Activated T-helper 1 cell treated with anti-CD3 and anti-CD28 coated beads, Interleukin-12 subunit alpha, Interleukin-12 subunit beta, Interleukin-2, Interleukin-4 antibody, amounts not matched to agents 30 ng/mL and 10 ng/mL and 1 ng/mL, durations not matched to agents 14 hours and 24 hours and 36 hours (primary cell): ENCODE measurements around the gene USPL1. TPM values are rescaled to one million over a fixed set of nuclear protein-coding genes. Genes with fewer than 3 reads are reported as not detected.

Experiments
- DNase-seq: peaks from one replicate; pipeline ENCODE4 v3.0.0; 2021; ENCODE audit warnings: low spot score
- H3K27ac Mint-ChIP-seq: one replicate; pipeline ENCODE4 v1.8.0; 2021; ENCODE audit warnings: mild to moderate bottlenecking, mixed read lengths
- H3K27me3 Mint-ChIP-seq: one replicate; pipeline ENCODE4 v1.8.0; 2022; ENCODE audit warnings: mild to moderate bottlenecking, moderate library complexity, mixed read lengths; ENCODE audit not compliant: insufficient read depth
- H3K36me3 Mint-ChIP-seq: one replicate; pipeline ENCODE4 v1.8.0; 2021; ENCODE audit warnings: low read depth, mixed read lengths
- H3K4me1 Mint-ChIP-seq: one replicate; pipeline ENCODE4 v1.8.0; 2021; ENCODE audit warnings: low read depth, mixed read lengths
- H3K4me3 Mint-ChIP-seq: one replicate; pipeline ENCODE4 v1.8.0; 2021; ENCODE audit warnings: mild to moderate bottlenecking, moderate library complexity, mixed read lengths
- H3K9me3 Mint-ChIP-seq: one replicate; pipeline ENCODE4 v1.8.0; 2021; ENCODE audit warnings: mixed read lengths
- intact Hi-C: fragments of 100-400 bp; cut with micrococcal nuclease; formaldehyde crosslinking; loops from one replicate; pipeline ENCODE4 v1.15.1; 2024
- total RNA-seq: library from RNA; stranded (reverse); gene quantifications from 2 replicates; pipeline ENCODE4 v1.2.3, GENCODE V29; 2022

Gene USPL1
- total RNA-seq, result 17.2 and 17.5 TPM in 2 replicates

DNA sequence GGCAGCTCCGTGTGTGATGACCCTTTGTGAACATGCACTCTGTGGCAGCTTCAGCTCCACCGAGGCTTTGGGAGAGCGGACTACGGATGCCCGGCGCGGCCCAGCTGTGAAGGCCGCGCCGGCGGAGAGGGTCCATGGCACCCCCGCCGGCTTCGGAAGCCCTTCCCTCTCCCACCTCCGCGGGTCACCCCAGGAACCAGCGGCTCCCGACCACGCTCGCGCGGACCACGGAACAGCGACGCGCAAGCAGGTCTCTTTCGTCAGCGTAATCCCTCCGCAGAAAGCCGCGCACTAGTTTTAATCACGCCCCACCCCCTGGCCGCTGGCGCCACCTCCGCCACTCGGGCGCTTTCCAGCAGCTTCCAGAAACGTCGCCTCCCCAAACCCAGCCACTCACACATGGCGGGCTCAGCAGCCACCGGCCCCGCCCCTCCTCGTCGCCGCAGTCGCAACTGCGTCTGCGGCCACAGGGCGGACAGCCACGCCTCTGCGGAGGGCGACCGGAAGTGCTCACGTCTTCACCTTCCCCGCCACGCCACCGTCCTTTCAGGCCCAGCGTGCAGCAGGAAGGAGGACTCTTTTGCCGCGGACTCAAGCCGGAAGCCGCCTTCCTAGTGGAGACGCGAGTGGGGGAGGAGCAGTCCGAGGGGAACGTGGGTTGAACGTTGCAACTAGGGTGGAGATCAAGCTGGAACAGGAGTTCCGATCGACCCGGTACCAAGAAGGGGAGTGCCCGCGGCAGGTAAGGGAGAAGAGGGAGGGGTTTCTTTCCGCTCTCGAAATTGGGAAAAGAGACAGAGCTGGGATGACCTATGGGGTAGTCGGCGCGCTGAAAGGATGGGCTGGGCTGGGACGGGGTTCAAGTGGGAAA lies at the start of gene USPL1:
Gene USPL1, plus strand, starts transcription at position 606 of the 871 bp plus-strand sequence. CDS start 3,221 bp downstream, outside the sequence.
- peaks cover 12% of the 10 kb centered on the region for H3K4me1 Mint-ChIP-seq
- peaks cover 13% of the 10 kb centered on the region for H3K36me3 Mint-ChIP-seq
- peak; percentile 99 for DNase-seq
- H3K4me3 Mint-ChIP-seq, result no peak within 1 kb of the TSS
- intact Hi-C loops, result loop anchor here (1.0 to 5.0 kb wide), 14 partner anchors 10 to 767 kb away; partner anchors contain the start of genes UBE2L5 and UBL3
- no peaks in the 10 kb centered on the region for H3K27me3 Mint-ChIP-seq
- no peaks in the 10 kb centered on the region for H3K9me3 Mint-ChIP-seq
- H3K27ac Mint-ChIP-seq, result no peak within 1 kb of the TSS

DNA sequence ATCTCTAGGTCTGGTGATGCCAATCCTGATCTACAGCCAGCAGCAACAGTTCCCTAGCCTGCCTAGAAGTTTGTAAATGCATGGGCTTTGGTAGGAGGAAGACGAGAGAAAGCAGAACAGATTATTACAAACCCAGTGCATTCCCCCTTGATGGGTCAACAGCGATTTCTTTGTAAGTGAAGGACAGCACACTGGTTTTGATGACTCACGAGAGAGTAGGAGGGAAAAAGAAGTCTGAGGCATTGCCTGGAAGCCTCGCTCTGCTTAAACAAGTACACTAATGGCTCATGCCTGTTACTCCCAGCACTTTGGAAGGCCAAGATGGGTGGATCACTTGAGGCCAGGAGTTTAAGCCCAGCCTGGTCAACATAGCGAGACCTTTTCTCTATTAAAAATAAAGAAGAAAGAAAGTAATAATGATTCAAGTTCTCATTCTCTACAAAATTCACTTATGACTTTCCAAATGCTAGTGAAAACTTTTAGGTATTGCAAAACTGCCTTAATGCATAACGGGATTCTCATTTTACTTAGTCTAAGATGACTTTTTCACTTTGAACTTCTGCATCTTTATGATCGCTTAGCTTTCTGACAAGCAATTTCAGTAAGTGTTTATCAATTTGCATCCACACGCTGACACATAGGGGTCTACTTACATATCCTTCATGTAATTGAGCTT lies 47.7 kb upstream of the USPL1 start:
- Mint-ChIP-seq H3K9me3 (no peaks in the 10 kb centered on the region), H3K4me3 (no peak overlapping the region), H3K27ac (no peak overlapping the region), H3K4me1 (peaks cover 37% of the 10 kb centered on the region), H3K27me3 (peaks cover 4% of the 10 kb centered on the region), H3K36me3 (no peaks in the 10 kb centered on the region)
- intact Hi-C loops, result loop anchor here (5.0 to 10.0 kb wide), 5 partner anchors 163 to 415 kb away; partner anchors contain the start of gene KATNAL1
- DNase-seq, result no peak

DNA sequence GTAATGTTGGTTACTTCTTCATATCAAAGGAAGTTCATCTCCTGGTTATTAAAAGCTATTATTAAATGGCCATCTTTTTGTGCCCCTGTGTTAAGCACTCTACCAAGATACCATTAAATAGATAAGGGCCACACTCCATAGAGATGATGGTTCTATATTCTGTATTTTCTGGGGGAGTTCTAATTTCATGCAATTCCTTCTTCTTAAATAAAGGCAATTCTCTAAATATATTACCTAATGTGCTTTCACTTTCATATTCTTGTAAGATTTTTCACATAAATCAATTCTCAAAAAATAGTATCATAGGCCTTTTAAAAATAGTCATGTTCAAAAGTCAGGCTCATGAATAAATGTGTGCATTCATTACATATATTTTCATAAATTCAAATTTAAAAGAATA lies 47.0 kb upstream of the USPL1 start:
- H3K9me3 Mint-ChIP-seq, result no peaks in the 10 kb centered on the region
- no peaks in the 10 kb centered on the region for H3K27me3 Mint-ChIP-seq
- no peak for DNase-seq
- no peak overlapping the region for H3K4me3 Mint-ChIP-seq
- no peaks in the 10 kb centered on the region for H3K36me3 Mint-ChIP-seq
- peaks cover 31% of the 10 kb centered on the region for H3K4me1 Mint-ChIP-seq
- H3K27ac Mint-ChIP-seq, result no peak overlapping the region
- intact Hi-C loops, result loop anchor here (5.0 to 10.0 kb wide), 5 partner anchors 163 to 416 kb away; partner anchors contain the start of gene KATNAL1

DNA sequence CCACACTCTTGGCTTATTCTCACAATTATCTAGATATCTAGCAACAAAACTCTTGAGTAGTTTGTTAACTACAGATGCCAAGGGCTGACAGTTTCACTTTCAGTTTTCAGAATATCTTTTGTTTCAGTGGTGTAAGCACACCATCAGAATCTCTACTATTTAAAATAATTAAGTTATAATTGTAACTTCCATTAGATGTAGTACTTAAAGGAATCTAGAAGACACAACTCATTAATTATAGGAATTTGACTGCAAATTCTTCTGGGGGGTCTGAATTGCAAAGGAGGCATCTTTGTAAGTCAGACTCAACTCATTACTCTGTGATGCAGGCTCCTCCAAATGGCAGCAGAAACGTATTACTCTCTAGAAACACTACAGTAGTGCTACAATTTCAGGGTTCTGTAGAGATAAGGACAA lies 44.9 kb upstream of the USPL1 start:
- no peak overlapping the region for H3K27ac Mint-ChIP-seq
- peak overlapping the region; percentile 59 for H3K4me3 Mint-ChIP-seq
- H3K36me3 Mint-ChIP-seq, result no peaks in the 10 kb centered on the region
- no peaks in the 10 kb centered on the region for H3K9me3 Mint-ChIP-seq
- no peak for DNase-seq
- intact Hi-C loops, result loop anchor here (1.0 to 10.0 kb wide), 8 partner anchors 44 to 418 kb away; partner anchors contain the start of genes KATNAL1 and USPL1
- peaks cover 44% of the 10 kb centered on the region for H3K4me1 Mint-ChIP-seq
- peaks cover 9% of the 10 kb centered on the region for H3K27me3 Mint-ChIP-seq

DNA sequence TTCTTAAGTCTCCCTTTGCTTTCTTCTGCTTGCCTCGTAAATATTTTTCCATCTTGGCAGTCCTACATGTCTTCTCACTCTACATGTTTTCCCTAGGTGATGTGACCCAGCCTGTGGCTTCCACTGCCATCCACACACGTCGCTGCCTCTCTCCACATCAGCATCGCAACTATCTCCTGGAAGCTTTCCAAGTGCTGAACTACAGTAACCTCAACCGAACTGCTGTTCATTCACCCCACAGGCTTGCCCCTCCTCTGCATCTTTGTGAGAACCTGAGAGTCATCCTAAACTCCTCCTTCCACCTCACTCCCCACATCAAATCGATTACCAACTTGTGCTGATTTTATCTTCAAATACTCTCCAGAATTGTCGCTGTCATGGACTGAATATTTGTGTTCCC lies 41.2 kb upstream of the USPL1 start:
- H3K4me3 Mint-ChIP-seq, result no peak overlapping the region
- intact Hi-C loops, result loop anchor here (10.0 kb wide), 3 partner anchors 202 to 422 kb away; partner anchors contain the start of gene KATNAL1
- H3K27me3 Mint-ChIP-seq, result peaks cover 18% of the 10 kb centered on the region
- no peak overlapping the region for H3K27ac Mint-ChIP-seq
- peaks cover 34% of the 10 kb centered on the region for H3K4me1 Mint-ChIP-seq
- DNase-seq, result no peak
- no peaks in the 10 kb centered on the region for H3K36me3 Mint-ChIP-seq
- H3K9me3 Mint-ChIP-seq, result no peaks in the 10 kb centered on the region

- Mint-ChIP-seq H3K4me3 (peak overlapping the region; percentile 6), H3K27ac (no peak overlapping the region), H3K4me1 (peaks cover 26% of the 10 kb centered on the region), H3K27me3 (peaks cover 21% of the 10 kb centered on the region), H3K9me3 (no peaks in the 10 kb centered on the region), H3K36me3 (no peaks in the 10 kb centered on the region)
- intact Hi-C loops, result loop anchor here (10.0 kb wide), 3 partner anchors 203 to 423 kb away; partner anchors contain the start of gene KATNAL1
- DNase-seq, result peak; percentile 11
These were observed 40.3 kb upstream of the USPL1 start for GRCh38 chr13:30577401-30577852.

- Mint-ChIP-seq H3K4me1 (peaks cover 18% of the 10 kb centered on the region), H3K27me3 (peaks cover 27% of the 10 kb centered on the region), H3K9me3 (no peaks in the 10 kb centered on the region), H3K36me3 (no peaks in the 10 kb centered on the region), H3K27ac (no peak overlapping the region), H3K4me3 (no peak overlapping the region)
- DNase-seq, result no peak
- intact Hi-C loops, result loop anchor here (2.0 kb wide), 1 partner anchor 448 kb away; no protein-coding TSS in a partner anchor
These were observed 36.7 kb upstream of the USPL1 start for GRCh38 chr13:30580852-30581502.

GRCh38 chr13:30581582-30581981 lies 36.1 kb upstream of the USPL1 start:
- H3K36me3 Mint-ChIP-seq, result no peaks in the 10 kb centered on the region

GRCh38 chr13:30584051-30584731 lies 33.5 kb upstream of the USPL1 start:
- no peaks in the 10 kb centered on the region for H3K9me3 Mint-ChIP-seq
- intact Hi-C loops, result no loop called here
- no peaks in the 10 kb centered on the region for H3K4me1 Mint-ChIP-seq
- H3K27me3 Mint-ChIP-seq, result peaks cover 25% of the 10 kb centered on the region
- DNase-seq, result no peak
- no peaks in the 10 kb centered on the region for H3K36me3 Mint-ChIP-seq
- H3K4me3 Mint-ChIP-seq, result no peak overlapping the region
- no peak overlapping the region for H3K27ac Mint-ChIP-seq

More at GRCh38 chr13:30581582-30581981, 36.1 kb upstream of the USPL1 start:
- DNase-seq, result no peak
- H3K27ac Mint-ChIP-seq, result no peak overlapping the region
- H3K9me3 Mint-ChIP-seq, result no peaks in the 10 kb centered on the region
- intact Hi-C loops, result loop anchor here (2.0 kb wide), 1 partner anchor 449 kb away; no protein-coding TSS in a partner anchor
- H3K27me3 Mint-ChIP-seq, result peaks cover 28% of the 10 kb centered on the region
- peaks cover 14% of the 10 kb centered on the region for H3K4me1 Mint-ChIP-seq
- no peak overlapping the region for H3K4me3 Mint-ChIP-seq

DNA sequence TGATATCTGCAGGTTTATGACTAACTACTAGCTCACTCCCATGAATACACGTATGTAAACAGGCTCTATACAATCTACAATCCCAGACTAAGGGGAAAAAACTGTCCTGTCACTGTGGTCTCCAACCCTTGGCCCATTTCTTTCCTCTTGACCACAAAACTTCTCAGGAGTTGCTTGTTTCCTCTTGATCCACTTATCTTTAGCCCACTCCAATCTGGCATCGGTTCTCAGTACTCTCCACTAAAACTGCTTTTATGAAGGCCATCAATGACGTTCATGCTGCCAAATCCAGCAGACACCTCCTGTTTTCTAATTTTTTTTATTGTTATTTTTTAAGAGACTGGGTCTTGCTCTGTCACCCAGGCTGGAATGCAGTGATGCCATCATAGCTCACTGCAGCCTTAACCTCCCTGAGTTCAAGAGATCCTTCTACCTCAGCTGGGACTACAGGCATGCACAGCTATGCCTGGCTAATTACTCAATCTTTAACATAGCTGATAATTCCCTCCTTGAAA lies 31.9 kb upstream of the USPL1 start:
- no peak overlapping the region for H3K27ac Mint-ChIP-seq

DNA sequence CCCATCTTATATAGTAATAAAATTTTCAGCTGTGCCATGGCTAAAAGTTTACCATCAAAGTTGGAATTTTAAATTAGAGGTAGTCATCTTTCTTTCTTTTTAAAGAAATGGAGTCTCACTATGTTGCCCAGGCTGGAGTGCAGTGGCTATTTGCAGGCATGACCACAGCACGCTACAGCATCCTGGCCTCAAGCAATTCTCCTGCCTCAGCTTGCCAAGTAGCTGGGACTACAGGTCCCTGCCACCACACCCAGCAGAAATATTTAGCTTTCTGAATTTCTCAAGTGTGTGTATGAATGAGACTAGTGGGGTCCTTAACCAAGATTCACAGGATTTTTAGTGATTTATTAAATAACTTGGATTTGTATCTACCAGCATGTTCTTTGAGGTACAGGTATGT lies 30.5 kb upstream of the USPL1 start:
- Mint-ChIP-seq H3K36me3 (no peaks in the 10 kb centered on the region), H3K27ac (no peak overlapping the region), H3K4me3 (no peak overlapping the region), H3K27me3 (peaks cover 13% of the 10 kb centered on the region), H3K4me1 (no peaks in the 10 kb centered on the region), H3K9me3 (no peaks in the 10 kb centered on the region)
- intact Hi-C loops, result no loop called here
- no peak for DNase-seq

More for the DNA sequence above, 31.9 kb upstream of the USPL1 start:
- DNase-seq, result no peak
- intact Hi-C loops, result no loop called here
- Mint-ChIP-seq H3K4me1 (no peaks in the 10 kb centered on the region), H3K27me3 (peaks cover 18% of the 10 kb centered on the region), H3K9me3 (no peaks in the 10 kb centered on the region), H3K36me3 (no peaks in the 10 kb centered on the region), H3K4me3 (no peak overlapping the region)

GRCh38 chr13:30587739-30588138 lies 30.0 kb upstream of the USPL1 start:
- Mint-ChIP-seq H3K36me3 (no peaks in the 10 kb centered on the region), H3K27me3 (peaks cover 13% of the 10 kb centered on the region), H3K4me1 (no peaks in the 10 kb centered on the region), H3K9me3 (no peaks in the 10 kb centered on the region), H3K4me3 (no peak overlapping the region), H3K27ac (no peak overlapping the region)
- no peak for DNase-seq
- intact Hi-C loops, result no loop called here
